Measurements from ENCODE around the gene FILIP1L. TPM values are rescaled to one million over a fixed set of nuclear protein-coding genes. Genes with fewer than 3 reads are reported as not detected.

FILIP1L gene
- total RNA-seq, 1 donor from 2014 or later: 28.6 TPM

- ATAC-seq: no peak
- intact Hi-C loops (cut with micrococcal nuclease): no loop called here
- no peak for DNase-seq
Observed at GRCh38 chr3:100081311-100081710, 33.0 kb downstream of the FILIP1L start.

- intact Hi-C loops (cut with micrococcal nuclease): no loop called here
- DNase-seq (no peak), ATAC-seq (no peak)
Observed at GRCh38 chr3:100080573-100080972, 33.7 kb downstream of the FILIP1L start.

- intact Hi-C loops (cut with micrococcal nuclease): no loop called here
- ATAC-seq: no peak
- no peak for DNase-seq
Observed at GRCh38 chr3:100079328-100079727, 35.0 kb downstream of the FILIP1L start.

GRCh38 chr3:100076731-100077529 is 37.4 kb downstream of the FILIP1L start:
- intact Hi-C loops (cut with micrococcal nuclease): no loop called here

GRCh38 chr3:100075851-100076730 is 38.2 kb downstream of the FILIP1L start:
- DNase-seq (no peak), ATAC-seq (peak; percentile 6)
- intact Hi-C loops (cut with micrococcal nuclease): no loop called here

More at GRCh38 chr3:100076731-100077529, 37.4 kb downstream of the FILIP1L start:
- DNase-seq (no peak), ATAC-seq (peak; percentile 82)

DNA sequence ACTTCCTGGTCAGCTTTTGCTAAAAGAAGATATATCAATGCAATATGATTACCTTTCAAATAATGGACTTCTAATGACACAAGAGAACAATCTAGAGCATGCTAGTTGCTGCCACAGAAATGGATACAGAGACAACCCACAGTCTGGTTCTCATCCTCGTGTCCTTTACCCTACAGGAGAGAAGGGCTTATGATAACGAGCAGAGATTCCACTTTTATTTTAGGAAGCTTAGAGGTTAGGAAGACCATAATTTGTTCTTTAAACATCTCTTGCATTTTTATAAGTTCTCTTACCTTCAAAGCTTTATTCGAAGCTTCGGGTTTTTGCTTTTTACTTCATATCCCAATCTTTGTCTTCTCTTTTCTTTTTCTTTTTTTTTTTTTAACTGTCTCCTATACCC is 39.1 kb downstream of the FILIP1L start:
- intact Hi-C loops (cut with micrococcal nuclease): no loop called here
- DNase-seq (no peak), ATAC-seq (no peak)

- DNase-seq: no peak
- peak; percentile 55 for ATAC-seq
- intact Hi-C loops (cut with micrococcal nuclease): loop anchor here (5.0 kb wide), 1 partner anchor 178 kb away; no protein-coding TSS in a partner anchor
Observed at GRCh38 chr3:100073714-100074307, 40.5 kb downstream of the FILIP1L start.

- no peak for ATAC-seq
- intact Hi-C loops (cut with micrococcal nuclease): loop anchor here (5.0 kb wide), 1 partner anchor 179 kb away; no protein-coding TSS in a partner anchor
Observed at GRCh38 chr3:100073049-100073713, 41.1 kb downstream of the FILIP1L start.

DNA sequence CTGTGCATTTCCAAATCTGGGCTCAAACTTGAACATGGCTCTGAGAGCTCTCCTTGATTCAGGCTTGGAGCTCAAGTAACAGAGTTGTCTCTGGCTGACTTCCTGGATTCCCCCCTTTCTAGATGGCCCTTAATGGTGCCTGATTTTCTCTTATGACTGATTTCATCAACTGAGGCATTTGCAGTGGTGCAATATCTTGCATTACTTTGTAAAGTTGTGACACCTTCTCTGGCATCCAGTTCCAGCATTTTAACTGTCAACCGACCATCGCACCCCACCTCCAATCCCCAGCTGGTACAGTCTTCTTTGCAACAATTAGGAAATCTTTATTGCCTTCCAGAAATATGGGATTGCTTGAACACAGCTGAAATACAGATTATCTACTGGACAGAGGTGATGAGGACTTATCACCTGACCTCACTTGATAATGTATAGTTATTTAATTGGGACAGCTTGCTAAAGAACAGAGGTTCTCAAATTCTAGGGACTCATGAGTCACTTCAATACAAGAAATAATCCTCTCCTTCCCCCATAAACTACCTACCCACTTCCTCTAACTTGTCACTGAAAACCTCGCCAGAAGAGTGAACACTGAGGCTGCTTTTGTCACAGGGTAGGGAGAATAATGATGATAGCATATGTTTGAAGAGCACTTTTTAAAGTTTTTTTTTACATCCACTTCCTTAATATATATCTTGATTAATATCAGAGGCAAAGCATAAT is 41.8 kb downstream of the FILIP1L start:
- intact Hi-C loops (cut with micrococcal nuclease): loop anchor here (5.0 kb wide), 1 partner anchor 180 kb away; no protein-coding TSS in a partner anchor
- no peak for DNase-seq

More at GRCh38 chr3:100073049-100073713, 41.1 kb downstream of the FILIP1L start:
- no peak for DNase-seq

DNA sequence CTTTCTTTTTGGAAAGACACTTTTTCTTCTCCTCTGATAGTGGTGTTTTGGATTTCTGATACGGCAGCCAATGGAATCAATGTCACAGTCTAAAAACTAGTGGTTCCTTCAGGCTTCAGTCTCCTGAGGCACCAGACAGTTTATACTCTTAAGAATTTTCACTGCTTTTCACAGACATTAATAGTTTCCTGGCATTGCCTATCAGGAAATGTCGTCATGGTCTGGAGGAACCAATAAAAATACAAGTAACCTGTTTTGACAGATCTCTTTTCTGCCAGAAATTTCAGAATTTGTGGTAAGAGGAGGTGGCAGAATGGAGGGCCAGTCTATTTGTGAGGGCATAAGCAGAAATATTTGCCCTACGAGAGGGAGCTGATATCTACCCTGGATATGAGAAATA is 44.8 kb downstream of the FILIP1L start:
- ATAC-seq (no peak), DNase-seq (no peak)
- intact Hi-C loops (cut with micrococcal nuclease): no loop called here

More for the DNA sequence above, 41.8 kb downstream of the FILIP1L start:
- no peak for ATAC-seq

DNA sequence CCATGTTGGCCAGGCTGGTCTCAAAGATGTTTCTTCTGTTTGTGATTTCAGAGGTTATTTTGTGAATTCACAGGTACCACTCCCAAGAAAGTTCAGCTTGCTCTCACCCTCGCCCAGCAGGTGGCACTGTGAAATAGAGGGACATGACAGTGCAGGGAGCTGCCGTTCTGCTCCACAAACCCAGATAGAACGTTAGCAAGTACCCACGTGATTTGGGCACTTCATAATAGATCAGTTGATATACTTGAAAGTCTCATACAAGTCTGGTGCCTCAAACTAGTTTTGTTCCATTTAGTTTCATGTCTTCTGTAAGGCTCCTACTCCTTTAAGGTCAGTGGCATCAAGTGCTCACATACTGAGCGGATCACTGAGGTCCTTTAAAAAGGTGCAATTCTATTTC is 45.5 kb downstream of the FILIP1L start:
- ATAC-seq (peak; percentile 88), DNase-seq (peak; percentile 82)
- intact Hi-C loops (cut with micrococcal nuclease): no loop called here

DNA sequence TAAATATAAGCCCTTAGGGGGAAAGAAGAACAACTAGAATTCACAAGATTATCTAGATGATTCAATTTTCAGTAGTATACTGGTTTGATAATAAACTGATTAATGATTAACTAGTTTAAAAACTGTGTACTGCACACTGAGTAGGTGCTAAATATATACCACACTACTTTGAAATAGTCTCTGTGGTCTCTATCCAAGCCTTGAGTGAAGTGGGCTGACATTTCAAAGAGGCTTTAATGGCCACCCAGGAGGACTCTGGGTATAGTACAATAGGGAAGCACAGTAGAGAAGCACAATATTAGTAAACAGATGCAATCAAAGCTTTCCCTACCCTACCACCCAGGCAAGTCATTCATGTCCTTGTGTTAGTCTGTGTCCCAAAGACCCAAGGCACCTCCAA is 46.7 kb downstream of the FILIP1L start:
- intact Hi-C loops (cut with micrococcal nuclease): no loop called here
- peak; percentile 54 for ATAC-seq

DNA sequence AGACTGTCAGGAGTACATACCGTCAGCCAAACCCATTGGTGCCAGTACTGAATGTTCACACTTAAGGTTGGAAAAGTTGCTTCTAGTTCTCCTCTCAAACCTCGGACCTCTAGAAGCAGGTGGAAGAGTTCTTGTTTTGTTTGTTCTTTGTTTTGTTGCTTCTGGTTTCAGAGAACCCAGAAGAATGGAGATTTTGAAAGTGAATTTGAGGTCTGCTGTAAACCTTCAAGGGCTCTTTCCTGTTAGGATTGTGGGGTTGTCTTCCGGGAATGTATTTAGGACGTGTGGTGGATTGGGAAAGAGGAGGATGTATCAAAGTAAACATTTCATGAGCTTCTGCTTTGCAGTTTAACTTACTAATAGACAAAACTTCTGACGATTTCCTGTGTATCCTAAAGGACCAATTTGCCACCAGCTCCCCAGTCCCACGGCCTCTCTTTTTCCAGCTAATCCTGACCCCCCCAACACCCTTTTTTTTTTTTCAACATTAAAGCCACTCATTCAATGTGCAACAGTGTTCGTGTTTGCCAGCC is 50.3 kb downstream of the FILIP1L start:
- DNase-seq: no peak
- intact Hi-C loops (cut with micrococcal nuclease): no loop called here
- no peak for ATAC-seq

More for the DNA sequence above, 46.7 kb downstream of the FILIP1L start:
- DNase-seq: no peak

- DNase-seq (no peak), ATAC-seq (no peak)
- intact Hi-C loops (cut with micrococcal nuclease): no loop called here
Observed at GRCh38 chr3:100062665-100063064, 51.6 kb downstream of the FILIP1L start.

- intact Hi-C loops (cut with micrococcal nuclease): no loop called here
- ATAC-seq: peak; percentile 43
- DNase-seq: no peak
Observed at GRCh38 chr3:100060685-100061484, 53.4 kb downstream of the FILIP1L start.

DNA sequence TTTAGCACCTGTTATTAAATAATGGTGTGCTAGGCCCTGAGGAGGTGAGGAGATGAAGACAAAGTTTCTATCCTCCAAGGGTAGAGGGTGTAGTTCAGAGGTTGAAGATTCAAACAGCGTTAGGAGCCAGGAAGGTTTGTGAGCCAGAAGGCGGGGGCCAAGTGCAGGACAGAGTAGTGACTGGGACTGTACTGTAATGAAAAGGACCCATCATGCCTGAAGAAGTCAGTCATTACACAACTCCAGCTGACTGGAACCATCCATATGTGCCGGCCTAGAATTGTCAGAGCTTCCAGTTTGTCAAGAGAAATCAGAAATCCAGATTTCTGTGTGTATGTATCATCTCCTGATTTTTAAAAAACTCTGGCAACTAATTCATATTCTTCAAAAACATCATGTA is 54.8 kb downstream of the FILIP1L start:
- DNase-seq (no peak), ATAC-seq (peak; percentile 50)
- intact Hi-C loops (cut with micrococcal nuclease): loop anchor here (10.0 kb wide), 1 partner anchor 215 kb away; no protein-coding TSS in a partner anchor
